Cardiac muscle cell (in vitro differentiated cells and primary cell): Measurements from ENCODE around the gene MOXD1. TPM values are rescaled to one million over a fixed set of nuclear protein-coding genes. Genes with fewer than 3 reads are reported as not detected.

Source experiments
- DNase-seq, 2 donors: peaks; one replicate each; pipeline versions ENCODE4 v3.0.0 to v3.0.0-alpha.2; 2010 to 2017; ENCODE audit warnings: low read depth in 1 of 2, low spot score in 1 of 2
- H3K27ac ChIP-seq: fragments of 200-600 bp; sonication (generic); 2 replicates; pipeline ENCODE4 v1.5.1; 2016
- H3K27me3 ChIP-seq: fragments of 200-600 bp; sonication (generic); 2 replicates; pipeline ENCODE4 v1.6.0; 2016; ENCODE audit warnings: control low read depth
- H3K36me3 ChIP-seq: fragments of 200-600 bp; sonication (generic); 2 replicates; pipeline ENCODE4 v1.5.1; 2016; ENCODE audit warnings: control low read depth
- H3K4me1 ChIP-seq: fragments of 200-600 bp; sonication (generic); 2 replicates; pipeline ENCODE4 v1.8.1; 2017; ENCODE audit warnings: low read depth, mild to moderate bottlenecking, mixed run types
- H3K4me3 ChIP-seq: fragments of 200-600 bp; sonication (generic); 2 replicates; pipeline ENCODE4 v1.5.1; 2016; ENCODE audit warnings: mild to moderate bottlenecking
- H3K9me3 ChIP-seq: fragments of 200-600 bp; sonication (generic); 2 replicates; pipeline ENCODE4 v1.5.1; 2017; ENCODE audit warnings: low read depth, mild to moderate bottlenecking, control low read depth
- CTCF ChIP-seq: IDR thresholded peaks from 2 replicates; pipeline ENCODE4 v1.5.1; 2012; ENCODE audit warnings: low read depth, mild to moderate bottlenecking, low read length
- polyA plus RNA-seq: library from polyadenylated mRNA; unstranded; fragments of >200 nt; fragmentation: Nextera tagmentation; extraction: Ambion mirVana; gene quantifications from 2 replicates; pipeline ENCODE4 v1.2.1, GENCODE V29; 2016
- total RNA-seq: library from RNA; depleted of rRNA; stranded (reverse); fragments of >200 nt; gene quantifications from 2 replicates; pipeline ENCODE4 v1.2.3, GENCODE V29; 2016

Gene MOXD1
- total and polyA plus RNA-seq, 2 experiments from 2014 or later = 20.8 to 30.6 TPM

GRCh38 chr6:132414322-132414721, 13.0 kb upstream of the MOXD1 start:
- no peak overlapping the region for H3K27ac ChIP-seq
- H3K9me3 ChIP-seq = no peaks in the 10 kb centered on the region
- H3K4me3 ChIP-seq = no peak overlapping the region
- no peaks in the 10 kb centered on the region for H3K27me3 ChIP-seq
- DNase-seq = no peak
- no peaks in the 10 kb centered on the region for H3K4me1 ChIP-seq
- no peaks in the 10 kb centered on the region for H3K36me3 ChIP-seq
- no peak for TF ChIP-seq CTCF

- no peak for DNase-seq
- no peak overlapping the region for H3K27ac ChIP-seq
- no peaks in the 10 kb centered on the region for H3K9me3 ChIP-seq
- H3K4me3 ChIP-seq = no peak overlapping the region
- TF ChIP-seq CTCF = no peak
- no peaks in the 10 kb centered on the region for H3K36me3 ChIP-seq
- no peaks in the 10 kb centered on the region for H3K27me3 ChIP-seq
- H3K4me1 ChIP-seq = no peaks in the 10 kb centered on the region
These were observed 12.2 kb upstream of the MOXD1 start for GRCh38 chr6:132413499-132413802.

- no peak overlapping the region for H3K27ac ChIP-seq
- no peaks in the 10 kb centered on the region for H3K36me3 ChIP-seq
- H3K4me1 ChIP-seq = no peaks in the 10 kb centered on the region
- H3K4me3 ChIP-seq = no peak overlapping the region
- no peak for TF ChIP-seq CTCF
- DNase-seq = peak in 1 of 2 donors; percentile 36
- H3K9me3 ChIP-seq = no peaks in the 10 kb centered on the region
- no peaks in the 10 kb centered on the region for H3K27me3 ChIP-seq
These were observed 11.6 kb upstream of the MOXD1 start for GRCh38 chr6:132412656-132413498.

- TF ChIP-seq CTCF = no peak
- H3K9me3 ChIP-seq = no peaks in the 10 kb centered on the region
- no peaks in the 10 kb centered on the region for H3K36me3 ChIP-seq
- no peaks in the 10 kb centered on the region for H3K27me3 ChIP-seq
- DNase-seq = no peak
- H3K4me1 ChIP-seq = no peaks in the 10 kb centered on the region
- H3K27ac ChIP-seq = no peak overlapping the region
- H3K4me3 ChIP-seq = no peak overlapping the region
These were observed 10.0 kb upstream of the MOXD1 start for GRCh38 chr6:132411296-132411695.

- DNase-seq = no peak
- H3K4me3 ChIP-seq = no peak overlapping the region
- TF ChIP-seq CTCF = no peak
These were observed 9.6 kb upstream of the MOXD1 start for GRCh38 chr6:132410830-132411229.

More at GRCh38 chr6:132410830-132411229, 9.6 kb upstream of the MOXD1 start:
- Histone ChIP-seq H3K27me3 (no peaks in the 10 kb centered on the region), H3K4me1 (no peaks in the 10 kb centered on the region), H3K27ac (no peak overlapping the region), H3K9me3 (no peaks in the 10 kb centered on the region), H3K36me3 (no peaks in the 10 kb centered on the region)
